Hematopoietic multipotent progenitor cell treated with erythropoietin and hydrocortisone succinate and interleukin-3 and kit ligand, for 17 days (in vitro differentiated cells): ENCODE measurements around the gene COMP.
"Not testable (repeated sequence)": the region's sequence is repeated elsewhere in the genome, so short reads cannot be mapped to it uniquely, and the experiment has no call there.

Experiments used
- DNase-seq: peaks from one replicate; pipeline ENCODE4 v3.0.0-alpha.2; 2015; ENCODE audit warnings: low spot score

Gene COMP

DNA sequence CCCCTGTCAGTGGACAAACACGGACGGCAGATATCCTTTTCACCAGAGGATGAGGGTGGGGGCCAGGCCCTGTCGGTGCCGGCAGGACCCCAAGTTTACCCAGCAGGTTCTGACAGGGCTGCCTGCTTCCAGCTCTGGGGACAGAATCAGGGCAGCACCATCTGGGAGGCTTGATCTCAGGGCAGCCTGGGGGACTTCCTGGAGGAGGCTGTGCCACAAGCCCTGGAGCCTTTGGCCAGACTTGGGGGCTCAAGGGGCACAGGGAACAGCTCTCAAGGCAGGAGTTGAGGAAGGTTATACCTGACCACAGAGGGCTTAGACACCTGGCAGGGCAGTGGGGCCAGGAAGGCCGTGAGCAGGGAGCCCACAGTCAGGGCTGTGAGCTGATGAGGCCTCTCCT is 45.2 kb downstream of the COMP start:
- no peak for DNase-seq

DNA sequence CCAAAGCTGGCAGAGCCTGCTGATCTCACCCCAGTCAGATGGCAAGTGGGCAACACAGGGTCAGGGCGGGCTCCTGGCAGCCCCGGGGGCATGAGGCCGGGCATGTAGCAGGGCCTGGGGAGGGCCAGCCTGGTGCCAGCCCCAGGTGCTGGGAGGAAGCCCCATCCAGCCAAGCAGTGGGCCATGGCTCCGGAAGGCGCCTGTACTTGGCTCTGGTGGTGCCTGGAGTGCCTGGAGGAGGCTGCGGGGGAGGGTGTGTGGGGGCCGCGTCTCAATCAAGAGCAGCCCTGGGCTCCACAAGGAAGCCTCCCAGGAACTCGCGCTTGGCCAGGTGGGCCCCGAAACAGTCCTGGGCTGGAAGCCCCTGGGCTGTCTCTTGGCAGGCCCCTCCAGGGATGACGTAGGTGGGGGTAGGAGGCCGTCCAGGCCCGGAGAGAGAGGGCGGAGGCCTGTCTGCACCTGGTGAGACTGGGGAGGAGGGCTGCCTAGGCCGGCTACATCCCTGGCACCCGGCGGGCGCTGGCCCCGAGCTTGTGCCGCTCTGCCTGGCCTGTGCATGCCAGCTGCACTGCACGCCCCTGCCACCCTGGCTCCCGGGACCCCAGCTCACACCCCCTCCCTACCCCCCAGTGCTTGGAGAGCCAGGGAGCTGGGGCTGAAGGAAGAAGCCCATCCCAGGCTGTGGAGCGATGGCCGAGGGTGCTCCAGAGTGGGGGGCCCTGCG is 45.9 kb downstream of the COMP start:
- no peak for DNase-seq

DNA sequence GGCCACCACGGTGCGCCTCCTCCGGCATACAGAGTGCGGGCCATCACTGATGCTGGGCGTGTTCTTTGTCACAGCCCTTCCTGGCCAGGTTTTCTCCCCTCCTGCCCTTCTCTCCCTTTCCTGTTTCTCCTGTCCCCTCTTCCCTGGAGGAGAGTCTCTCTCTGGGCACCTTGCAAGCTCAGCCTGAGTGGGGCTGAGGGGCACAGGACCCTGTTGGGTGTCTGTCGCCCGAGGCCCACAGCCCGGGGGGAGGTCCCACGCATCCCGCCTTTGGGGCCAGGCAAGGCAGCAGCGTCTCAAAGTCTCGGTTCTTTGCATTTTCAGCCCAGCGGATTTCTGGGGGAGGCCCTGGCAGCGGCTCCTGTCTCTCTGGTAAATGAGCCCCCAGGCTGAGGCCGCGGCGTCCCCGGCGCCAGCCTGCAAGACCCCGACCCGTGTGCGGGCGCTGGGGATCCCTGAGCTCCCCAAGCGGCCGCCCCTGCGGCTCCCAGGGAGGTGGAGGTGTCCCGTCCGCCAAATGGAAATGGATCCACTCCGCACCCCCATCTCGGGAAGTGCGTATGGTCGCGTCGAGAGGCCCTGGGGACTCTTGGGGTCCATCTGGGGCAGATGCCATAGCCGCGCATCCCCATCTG is 47.2 kb downstream of the COMP start:
- DNase-seq: no peak

DNA sequence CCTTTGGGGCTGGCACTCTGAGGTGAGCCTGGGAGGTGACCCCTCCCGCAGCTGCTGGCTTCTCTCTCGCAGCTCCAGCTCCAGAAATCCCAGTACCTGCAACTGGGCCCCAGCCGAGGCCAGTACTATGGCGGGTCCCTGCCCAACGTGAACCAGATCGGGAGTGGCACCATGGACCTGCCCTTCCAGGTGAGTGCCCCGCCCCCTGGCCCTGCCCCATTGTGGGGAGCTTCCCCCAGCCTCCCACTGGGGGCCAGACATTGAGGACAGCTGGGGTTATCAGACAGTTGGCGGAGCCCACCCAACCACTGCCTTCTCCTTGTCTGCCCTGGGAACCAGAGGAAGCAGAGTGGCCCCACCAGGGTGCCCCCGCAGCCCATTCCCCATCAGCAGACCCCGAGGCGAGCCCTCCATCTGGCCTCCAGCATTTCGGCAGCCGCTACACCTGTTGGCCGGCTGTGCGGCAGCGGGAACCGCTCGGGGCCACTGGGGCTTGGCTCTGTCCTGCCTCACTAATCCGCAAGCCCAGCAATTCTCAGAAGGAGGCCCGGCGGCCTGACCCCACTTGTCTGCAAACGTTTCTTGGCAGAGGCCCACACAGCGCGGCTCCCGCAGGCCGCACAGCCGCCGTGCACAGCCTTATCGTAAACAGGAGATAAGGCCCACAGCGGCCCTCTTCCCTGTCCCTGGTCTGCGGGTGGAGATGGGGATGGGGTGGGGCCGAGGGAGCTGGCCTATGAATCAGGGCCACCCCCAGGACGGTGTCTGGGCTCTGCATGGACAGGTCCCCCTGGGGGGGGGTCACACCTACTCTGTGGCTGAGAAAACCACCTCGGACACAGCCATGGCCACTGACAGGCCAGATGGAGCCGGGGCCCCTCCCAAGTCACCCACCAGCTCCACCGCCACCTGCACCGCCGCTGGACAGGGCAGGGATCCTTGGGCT is 48.0 kb downstream of the COMP start:
- peak; percentile 7 for DNase-seq

DNA sequence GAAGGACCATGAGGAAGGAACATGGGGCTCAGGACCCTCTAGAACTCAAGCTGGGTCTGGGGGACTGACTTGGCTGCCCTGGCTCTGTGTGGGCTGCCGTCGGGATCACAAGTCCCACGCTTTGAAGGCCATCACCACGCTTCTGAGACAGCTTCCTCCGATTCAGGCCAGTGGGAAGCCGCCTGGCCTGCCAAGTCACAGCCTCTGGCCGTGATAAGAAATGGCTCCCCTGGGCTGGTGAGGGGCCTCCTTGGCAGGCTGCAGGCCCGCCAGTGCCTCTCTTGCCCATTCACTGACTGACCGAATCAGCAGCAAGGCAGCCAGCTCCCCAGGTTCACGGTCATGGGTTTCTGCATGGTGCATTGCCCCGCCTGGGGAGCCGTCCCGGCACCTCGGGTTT is 48.8 kb downstream of the COMP start:
- no peak for DNase-seq

DNA sequence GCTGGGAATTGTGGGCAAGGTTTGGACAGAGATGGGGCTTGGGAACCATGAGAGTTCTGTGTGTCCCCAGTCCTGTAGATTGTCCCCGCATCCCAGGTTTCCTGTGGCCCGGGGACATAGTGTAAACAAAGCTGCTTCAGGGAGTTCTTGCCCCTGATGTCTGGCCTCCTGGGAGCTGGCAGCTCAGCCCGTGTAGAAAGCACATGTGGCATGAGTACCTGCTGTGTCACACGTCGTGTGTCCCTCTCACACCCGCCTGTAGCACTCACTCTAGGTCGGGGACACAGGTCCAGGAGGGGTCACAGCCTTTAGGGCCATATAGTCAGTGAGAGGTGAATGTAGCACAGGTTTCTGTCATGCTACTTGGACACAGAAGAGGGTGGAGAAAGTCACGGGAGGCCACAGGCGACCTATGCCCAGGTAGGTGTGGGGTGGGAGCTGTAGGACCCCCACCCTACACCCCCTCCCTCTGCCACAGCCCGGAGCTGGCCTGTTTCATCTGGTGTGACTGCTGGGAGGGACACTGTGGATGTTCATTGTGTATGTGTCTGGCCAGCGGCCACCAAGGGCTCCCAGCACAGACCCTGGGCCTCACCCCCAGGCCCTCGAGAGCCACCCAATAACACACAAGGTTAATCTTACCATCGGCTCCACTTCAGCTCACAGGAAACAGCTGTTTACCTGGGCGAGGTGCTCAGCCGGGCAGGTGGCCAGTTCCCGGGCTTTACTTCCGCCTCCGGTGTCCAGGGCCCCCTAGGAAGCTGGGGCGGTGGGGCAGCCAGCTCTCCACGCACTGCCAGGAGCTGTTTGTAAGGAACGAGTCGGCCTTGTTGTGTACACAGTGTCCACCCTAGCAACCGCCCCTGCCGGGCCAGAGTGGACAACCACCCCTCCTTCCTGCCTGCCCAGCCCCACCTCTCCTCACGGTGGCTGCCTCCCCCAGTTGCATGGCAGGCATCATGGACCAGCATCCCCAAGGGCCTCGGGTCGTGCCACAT is 49.7 kb downstream of the COMP start:
- DNase-seq: no peak

DNA sequence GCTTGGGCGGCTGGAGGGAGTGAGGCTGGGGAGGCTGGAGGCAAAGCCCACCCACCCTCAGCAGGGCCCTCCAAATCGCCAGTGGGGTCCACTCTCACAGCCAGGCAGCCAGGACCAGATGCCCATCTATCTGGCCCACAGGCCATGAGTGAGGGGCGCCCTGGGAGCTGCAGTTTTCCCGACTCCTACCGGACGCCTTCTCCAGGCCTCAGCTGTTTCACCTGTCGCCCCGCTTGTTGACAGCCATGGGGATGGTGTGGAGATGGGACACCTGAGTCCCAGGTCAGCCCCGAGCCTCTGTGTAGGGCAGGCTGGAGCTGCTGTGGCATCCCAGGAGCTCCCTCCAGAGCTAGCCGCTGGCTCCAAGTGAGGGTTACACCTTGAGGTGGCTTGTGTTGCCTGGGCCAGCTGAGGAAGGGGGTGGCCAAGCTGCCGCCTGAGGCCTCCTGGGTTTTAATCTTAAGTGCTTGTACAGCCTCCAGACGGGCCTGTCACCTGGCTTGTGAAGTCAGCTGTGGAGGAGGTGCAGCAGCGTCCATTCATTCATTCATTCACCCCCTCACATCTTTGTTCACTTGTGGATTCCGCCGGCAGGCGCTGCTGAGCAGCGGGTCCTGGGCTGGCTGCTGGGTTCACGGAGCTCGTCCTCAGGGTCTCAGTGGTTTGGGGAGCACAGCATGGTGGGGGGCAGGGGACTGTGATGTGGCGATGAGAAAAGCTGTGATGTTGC is 52.0 kb downstream of the COMP start:
- no peak for DNase-seq

DNA sequence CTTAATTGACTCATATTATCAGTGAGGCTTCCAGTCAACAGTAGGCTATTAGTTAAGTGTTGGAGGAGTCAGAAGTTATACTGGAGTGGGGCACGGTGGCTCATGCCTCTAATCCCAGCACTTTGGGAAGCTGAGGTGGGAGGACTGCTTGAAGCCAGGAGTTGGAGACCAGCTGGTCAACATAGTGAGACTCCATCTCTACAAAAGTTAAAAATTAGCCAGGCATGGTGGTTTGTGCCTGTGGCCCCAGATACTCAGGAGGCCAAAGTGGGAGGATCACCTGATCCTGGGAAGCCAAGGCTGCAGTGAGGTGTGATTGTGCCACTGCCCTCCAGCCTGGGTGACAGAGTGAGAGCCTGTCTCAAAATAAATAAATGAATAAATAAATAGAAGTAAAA is 53.2 kb downstream of the COMP start:
- no peak for DNase-seq

DNA sequence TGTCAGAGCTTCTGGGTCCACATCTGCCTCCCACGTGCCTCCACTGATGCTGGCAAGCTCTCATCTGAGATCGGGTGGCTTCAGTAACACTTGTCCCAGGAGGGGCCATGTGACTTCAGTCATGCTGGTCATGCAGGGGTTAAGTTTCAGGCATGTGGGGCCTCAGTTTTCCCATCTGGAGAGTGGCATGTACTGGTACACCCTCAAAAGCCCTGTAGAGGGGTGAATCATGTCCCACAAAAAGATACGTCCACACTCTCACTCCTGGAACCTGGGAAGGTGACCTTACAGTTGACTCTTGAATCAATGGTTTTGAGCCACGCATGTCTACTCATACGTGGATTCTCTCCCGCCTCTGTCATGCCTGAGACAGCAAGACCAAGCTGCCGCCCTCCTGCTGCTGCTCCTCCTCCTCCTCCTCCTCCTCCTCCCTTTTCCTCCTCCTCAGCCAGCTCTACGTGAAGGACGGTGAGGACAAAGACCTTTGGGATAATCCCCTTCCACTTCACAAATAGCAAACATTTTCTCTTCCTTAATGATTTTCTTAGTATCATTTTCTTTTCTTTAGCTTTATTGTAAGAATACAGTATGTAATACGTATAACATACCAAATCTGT is 53.7 kb downstream of the COMP start:
- DNase-seq: no peak

DNA sequence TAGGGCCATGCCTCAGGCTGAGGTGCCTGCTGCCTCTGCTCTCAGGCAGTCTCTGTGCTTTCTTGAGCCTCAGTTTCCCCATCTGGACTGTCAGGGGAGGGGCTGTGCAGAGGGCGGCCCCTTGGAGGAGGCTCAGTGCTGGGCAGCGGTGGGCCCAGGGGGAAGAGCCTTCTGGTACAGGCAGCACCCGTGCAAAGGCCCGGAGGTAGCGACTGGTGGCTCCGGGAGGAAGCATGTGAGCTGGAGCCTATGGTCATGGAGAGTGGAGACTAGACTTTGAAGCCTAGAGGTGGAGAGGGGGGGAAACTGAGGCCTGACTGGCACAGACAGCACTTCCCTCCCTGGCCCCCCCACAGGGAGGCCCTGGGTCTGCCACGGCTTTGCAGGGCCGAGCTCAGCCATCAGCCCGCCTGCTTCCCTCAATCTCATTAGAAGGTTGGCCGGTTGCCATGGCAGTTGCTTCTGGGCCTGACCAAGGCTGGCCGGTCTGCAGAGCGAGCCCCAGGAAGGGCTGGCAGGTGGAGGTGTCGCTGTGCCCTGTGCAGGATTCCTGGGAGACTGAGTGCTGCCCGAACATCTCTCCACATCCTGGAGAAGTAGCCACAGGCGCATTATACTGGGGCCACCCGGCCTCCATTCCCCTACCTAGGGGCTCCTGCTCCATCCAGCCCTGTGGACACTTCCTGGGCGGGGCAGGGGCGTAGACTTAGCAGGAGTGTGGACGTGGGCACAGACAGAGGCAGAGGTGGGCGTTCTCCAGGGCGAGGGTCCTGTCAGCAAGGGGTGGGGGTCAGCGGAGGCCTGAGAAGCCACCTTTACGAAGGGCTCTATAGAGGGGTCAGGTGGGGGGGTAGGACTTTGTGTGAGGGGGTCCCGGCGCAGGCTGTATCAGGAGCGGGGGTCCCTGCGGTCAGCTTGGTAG is 54.4 kb downstream of the COMP start:
- no peak for DNase-seq

DNA sequence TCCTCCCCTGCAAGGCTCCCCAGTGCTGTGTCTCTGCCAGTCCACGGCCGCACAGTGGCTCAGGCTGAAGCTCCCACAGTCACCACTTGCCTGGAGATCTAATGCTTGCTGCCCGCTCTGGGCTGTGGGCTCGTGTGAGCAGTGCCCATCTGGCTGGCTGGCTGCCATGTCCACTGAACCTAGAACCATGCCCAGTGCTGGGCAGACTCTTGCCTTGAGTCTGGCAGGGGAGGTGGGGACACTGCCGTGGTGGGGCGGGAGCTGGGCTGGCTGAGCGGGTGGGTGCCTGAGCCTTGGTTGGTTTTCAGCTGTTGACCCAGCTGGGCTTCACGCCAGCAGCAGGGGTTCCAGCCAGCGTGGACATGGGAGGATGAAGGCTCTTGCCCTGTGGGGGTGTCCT is 55.4 kb downstream of the COMP start:
- no peak for DNase-seq

DNA sequence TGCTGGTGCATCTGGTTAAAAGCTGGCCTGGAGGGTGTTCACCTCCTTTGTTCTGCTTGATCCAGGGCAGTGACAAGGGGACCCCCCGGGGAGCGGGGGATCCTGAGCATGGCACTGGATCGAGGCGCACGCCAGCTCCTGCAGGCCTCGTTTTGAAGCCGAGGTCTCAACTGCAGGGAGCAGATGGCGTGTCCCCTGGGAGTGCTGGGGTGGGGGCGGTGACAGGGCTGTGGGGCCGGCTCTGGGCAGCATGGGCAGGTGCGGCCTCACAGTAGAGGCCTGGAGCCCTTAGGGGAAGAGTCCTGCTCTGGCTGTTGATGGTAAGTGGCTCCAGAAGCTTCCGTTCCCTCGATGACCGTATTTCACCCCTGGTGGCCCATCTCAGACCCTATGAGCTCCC is 55.8 kb downstream of the COMP start:
- no peak for DNase-seq

DNA sequence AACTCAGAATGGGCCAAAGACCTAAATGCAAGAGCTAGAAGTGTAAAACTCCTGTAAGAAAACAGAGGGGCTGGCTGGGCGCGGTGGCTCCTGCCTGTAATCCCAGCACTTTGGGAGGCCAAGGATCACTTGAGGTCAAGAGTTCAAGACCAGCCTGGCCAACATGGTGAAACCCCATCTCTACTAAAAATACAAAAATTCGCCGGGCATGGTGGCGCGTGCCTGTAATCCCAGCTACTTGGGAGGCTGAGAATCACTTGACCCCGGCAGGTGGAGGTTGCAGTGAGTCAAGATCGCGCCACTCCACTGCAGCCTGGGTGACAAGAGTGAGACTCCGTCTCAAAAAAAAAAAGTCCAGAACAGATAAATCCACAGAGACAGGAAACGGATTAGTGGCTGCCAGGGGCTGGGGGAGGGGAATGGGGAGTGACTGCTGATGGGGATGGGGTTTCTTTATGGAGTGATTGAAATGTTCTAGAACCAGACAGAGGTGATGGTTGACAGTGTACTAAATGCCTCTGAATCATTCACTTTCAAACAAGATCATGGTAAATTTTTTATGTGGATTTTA is 57.3 kb downstream of the COMP start:
- not testable (repeated sequence) for DNase-seq

DNA sequence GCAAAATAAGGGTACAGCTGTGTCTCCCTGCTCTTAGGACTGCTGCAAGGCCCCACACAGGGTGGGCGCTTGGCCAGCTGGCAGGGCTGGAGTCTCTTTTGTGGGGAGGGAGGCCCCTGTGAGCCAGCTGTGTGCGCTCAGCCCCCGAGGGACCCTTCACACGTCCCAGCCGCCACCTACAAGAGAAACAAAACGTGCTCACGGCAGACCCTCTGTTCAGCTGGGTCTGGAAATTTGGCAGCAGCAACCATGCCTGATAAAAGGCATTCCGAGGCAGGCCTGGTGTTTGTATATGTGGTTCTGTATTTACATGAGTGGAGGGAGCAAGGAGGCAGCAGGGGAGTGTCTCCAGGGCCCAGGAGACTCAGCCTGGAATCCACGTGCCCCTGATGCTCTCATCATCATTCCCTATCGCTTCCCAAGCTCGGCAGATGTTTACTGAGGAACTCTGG is 57.9 kb downstream of the COMP start:
- no peak for DNase-seq
